AG09309 (cell line): Measurements from ENCODE around the gene EPHA2.

Experiments
- DNase-seq: peaks from one replicate; pipeline ENCODE4 v3.0.0-alpha.2; 2010; ENCODE audit warnings: low read depth
- H3K4me3 ChIP-seq: 2 replicates; pipeline ENCODE4 v1.5.1; 2011; ENCODE audit warnings: mild to moderate bottlenecking, low read depth, low read length, moderate library complexity; ENCODE audit not compliant: control insufficient read depth
- CTCF ChIP-seq: IDR thresholded peaks from 2 replicates; pipeline ENCODE4 v1.5.1; 2011; ENCODE audit warnings: mild to moderate bottlenecking, low read depth, low read length, inconsistent platforms; ENCODE audit not compliant: insufficient read depth, control insufficient read depth; ENCODE audit errors: missing control alignments

The EPHA2 gene

GRCh38 chr1:16155537-16156410 is at the start of gene EPHA2:
TSS of gene EPHA2 (minus strand) at chr1:16156069. CDS start at chr1:16155932, 137 bp downstream.
- peak within 1 kb of the TSS; percentile 89 for H3K4me3 ChIP-seq
- no peak for TF ChIP-seq CTCF
- no peak for DNase-seq

- no peak for TF ChIP-seq CTCF
- H3K4me3 ChIP-seq, result no peak overlapping the region
- DNase-seq, result no peak
These were observed 49.4 kb upstream of the EPHA2 start for GRCh38 chr1:16205334-16205671.

GRCh38 chr1:16204634-16205333 is 48.9 kb upstream of the EPHA2 start:
- DNase-seq, result no peak
- H3K4me3 ChIP-seq, result no peak overlapping the region
- TF ChIP-seq CTCF, result peak; percentile 40

GRCh38 chr1:16204216-16204615 is 48.3 kb upstream of the EPHA2 start:
- no peak for DNase-seq
- no peak for TF ChIP-seq CTCF

GRCh38 chr1:16203550-16203949 is 47.7 kb upstream of the EPHA2 start:
- H3K4me3 ChIP-seq, result no peak overlapping the region
- TF ChIP-seq CTCF, result no peak
- no peak for DNase-seq

More at GRCh38 chr1:16204216-16204615, 48.3 kb upstream of the EPHA2 start:
- no peak overlapping the region for H3K4me3 ChIP-seq

DNA sequence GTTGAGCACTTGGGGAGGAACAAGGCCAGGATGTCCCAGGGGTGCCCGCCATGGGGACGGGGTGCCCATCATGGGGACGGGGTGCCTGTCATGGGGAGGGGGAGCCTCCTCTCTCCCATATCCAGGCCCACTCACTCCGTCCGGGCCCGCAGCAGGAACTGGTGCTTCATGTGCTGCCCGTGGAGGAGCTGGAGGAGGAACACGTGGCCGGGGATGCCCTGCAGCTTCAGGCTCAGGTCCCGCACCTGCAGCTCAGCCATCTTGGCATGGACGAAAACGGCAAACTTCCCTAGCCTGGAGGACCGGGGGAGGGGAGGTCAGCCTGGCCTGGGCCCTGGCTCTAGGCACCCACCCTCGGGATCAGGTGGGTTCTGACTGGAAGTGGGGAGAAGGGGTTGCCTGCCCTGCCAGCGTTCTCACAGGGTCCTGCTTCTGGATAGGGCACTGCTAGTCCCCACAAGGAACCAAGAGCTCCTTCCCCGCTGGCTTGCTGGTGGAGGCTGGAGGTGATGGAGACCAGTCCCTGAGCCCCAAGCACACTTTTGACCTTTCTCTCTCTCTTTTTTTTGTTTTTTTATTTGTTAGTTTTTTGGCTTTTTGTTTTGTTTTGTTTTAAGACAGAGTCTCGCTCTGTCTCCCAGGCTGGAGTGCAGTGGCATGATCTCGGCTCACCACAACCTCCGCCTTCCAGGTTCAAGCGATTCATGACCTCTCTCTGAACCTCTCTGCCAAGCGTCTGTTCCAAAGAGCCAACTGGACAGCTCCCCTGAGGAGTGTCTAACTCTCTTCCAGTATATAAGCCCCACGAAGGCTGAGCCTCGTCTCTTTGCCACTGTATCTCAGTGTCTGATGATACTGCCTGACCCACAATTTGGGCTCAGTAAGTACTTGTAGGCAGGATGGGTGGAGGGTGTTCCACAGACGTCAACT is 46.7 kb upstream of the EPHA2 start:
- DNase-seq, result no peak
- TF ChIP-seq CTCF, result no peak
- H3K4me3 ChIP-seq, result no peak overlapping the region
